GM19438 (cell line): Measurements from ENCODE around the gene MEG3.

ENCODE experiments used
- ATAC-seq: cut with Tn5 transposase; IDR thresholded peaks from one replicate; pipeline ENCODE4 v1.9.1; 2021; ENCODE audit warnings: low read depth; ENCODE audit not compliant: unreplicated experiment

Gene MEG3

GRCh38 chr14:100844082-100844408 lies 18.1 kb downstream of the MEG3 start:
- no peak for ATAC-seq

- ATAC-seq: no peak
Observed at GRCh38 chr14:100844421-100844820, 18.5 kb downstream of the MEG3 start.

GRCh38 chr14:100844846-100845245 lies 18.9 kb downstream of the MEG3 start:
- no peak for ATAC-seq

- no peak for ATAC-seq
Observed at GRCh38 chr14:100845341-100845740, 19.4 kb downstream of the MEG3 start.

- no peak for ATAC-seq
Observed at GRCh38 chr14:100846309-100846859, 20.5 kb downstream of the MEG3 start.

GRCh38 chr14:100849115-100849781 lies 23.3 kb downstream of the MEG3 start:
- ATAC-seq: no peak

- ATAC-seq: peak; percentile 86
Observed at GRCh38 chr14:100850841-100851585, 25.1 kb downstream of the MEG3 start.

- ATAC-seq: no peak
Observed at GRCh38 chr14:100851586-100851916, 25.6 kb downstream of the MEG3 start.

GRCh38 chr14:100851946-100852620 lies 26.2 kb downstream of the MEG3 start:
- no peak for ATAC-seq

GRCh38 chr14:100854435-100854834 lies 28.5 kb downstream of the MEG3 start:
- ATAC-seq: no peak

- no peak for ATAC-seq
Observed at GRCh38 chr14:100855256-100855930, 29.5 kb downstream of the MEG3 start.

GRCh38 chr14:100856056-100856950 lies 30.4 kb downstream of the MEG3 start:
- ATAC-seq: no peak

GRCh38 chr14:100857233-100857922 lies 31.5 kb downstream of the MEG3 start:
- no peak for ATAC-seq

GRCh38 chr14:100857923-100858837 lies 32.3 kb downstream of the MEG3 start:
- no peak for ATAC-seq

GRCh38 chr14:100858838-100859220 lies 32.9 kb downstream of the MEG3 start:
- ATAC-seq: no peak

- no peak for ATAC-seq
Observed at GRCh38 chr14:100859781-100860180, 33.9 kb downstream of the MEG3 start.

- no peak for ATAC-seq
Observed at GRCh38 chr14:100860556-100861187, 34.8 kb downstream of the MEG3 start.
